Cerebellar cortex (tissue), 1 donor: ENCODE data around the gene DFFB.
"Not testable (repeated sequence)": the region's sequence is repeated elsewhere in the genome, so short reads cannot be mapped to it uniquely, and the experiment has no call there.

Experiments
- DNase-seq: peaks from one replicate; pipeline ENCODE4 v3.0.0-alpha.2; 2015; ENCODE audit warnings: low spot score

Gene DFFB

DNA sequence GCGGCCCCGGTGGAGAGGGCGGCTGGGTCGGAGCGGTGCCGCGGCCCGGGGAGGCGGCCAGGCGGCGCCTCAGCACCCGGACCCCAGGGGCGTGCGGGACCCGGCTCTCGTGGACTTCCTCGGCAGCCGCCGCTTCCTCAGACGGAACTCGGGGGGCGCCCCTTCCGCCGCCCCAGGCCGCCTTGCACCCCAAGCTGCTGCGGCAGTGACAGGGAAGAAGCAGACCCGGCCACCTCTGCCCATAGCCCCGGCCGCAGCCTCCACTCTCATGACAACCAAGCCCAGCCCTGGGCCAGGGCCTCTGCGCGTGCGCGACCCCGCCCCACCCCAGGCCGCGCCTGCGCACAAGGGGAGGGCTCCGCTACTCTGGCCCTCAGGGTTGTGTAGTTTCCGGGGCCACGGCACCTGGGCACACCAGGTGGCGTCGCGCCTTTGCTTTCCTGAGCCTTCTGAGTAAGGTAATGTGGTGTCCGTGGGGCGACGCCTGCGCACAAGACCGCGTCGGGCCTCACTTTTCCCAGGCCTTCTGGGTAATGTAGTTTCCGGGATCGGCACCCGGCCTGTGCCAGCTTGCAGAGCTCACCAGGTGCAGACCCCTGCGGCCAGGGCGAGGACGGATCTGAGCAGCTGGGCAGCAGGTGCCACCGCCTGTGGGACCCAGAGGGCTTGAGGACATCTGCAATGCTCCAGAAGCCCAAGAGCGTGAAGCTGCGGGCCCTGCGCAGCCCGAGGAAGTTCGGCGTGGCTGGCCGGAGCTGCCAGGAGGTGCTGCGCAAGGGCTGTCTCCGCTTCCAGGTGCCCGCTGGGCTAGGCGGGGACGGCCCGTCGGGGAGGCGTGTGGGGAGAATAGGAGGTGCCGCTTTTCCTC, at the start of gene DFFB, which contains the start of gene CEP104:
Gene DFFB, plus strand, starts transcription at position 554 of the 868 bp plus-strand sequence. Its CDS starts 128 bp downstream, at position 682.
Gene CEP104, minus strand, starts transcription at position 289 of the 868 bp plus-strand sequence. CDS start 4,804 bp downstream, outside the sequence.
- peak; percentile 98 for DNase-seq

- no peak for DNase-seq
These were observed 49.5 kb upstream of the DFFB start for GRCh38 chr1:3807769-3808168.

- no peak for DNase-seq
These were observed 47.6 kb upstream of the DFFB start for GRCh38 chr1:3809680-3810079.

DNA sequence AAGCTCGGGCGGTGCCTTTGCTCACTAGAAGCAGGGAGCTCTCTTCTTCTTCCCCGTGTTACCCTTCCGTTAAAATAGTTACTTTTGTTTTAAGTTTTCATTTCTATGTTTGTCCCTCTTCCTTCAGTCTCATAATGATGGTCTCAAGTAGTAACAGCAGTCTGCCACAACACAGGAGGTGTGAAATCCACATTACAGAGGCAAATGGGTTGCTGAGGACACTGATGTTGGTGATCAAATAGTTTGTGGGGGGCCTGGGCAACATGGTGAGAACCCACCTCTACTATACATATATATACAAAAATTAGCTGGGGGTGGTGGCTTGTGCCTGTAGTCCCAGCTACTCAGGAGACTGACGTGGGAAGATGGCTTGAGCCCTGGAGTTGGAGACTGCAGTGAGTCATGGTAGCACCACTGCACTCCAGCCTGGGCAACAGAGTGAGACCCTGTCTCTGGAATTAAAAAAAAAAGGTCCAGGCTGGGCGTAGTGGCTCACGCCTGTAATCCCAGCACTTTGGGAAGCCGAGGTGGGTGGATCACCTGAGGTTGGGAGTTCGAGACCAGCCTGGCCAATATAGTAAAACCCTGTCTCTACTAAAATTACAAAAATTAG, 47.0 kb upstream of the DFFB start:
- DNase-seq = not testable (repeated sequence)

GRCh38 chr1:3811595-3811911, 45.7 kb upstream of the DFFB start:
- DNase-seq = no peak

DNA sequence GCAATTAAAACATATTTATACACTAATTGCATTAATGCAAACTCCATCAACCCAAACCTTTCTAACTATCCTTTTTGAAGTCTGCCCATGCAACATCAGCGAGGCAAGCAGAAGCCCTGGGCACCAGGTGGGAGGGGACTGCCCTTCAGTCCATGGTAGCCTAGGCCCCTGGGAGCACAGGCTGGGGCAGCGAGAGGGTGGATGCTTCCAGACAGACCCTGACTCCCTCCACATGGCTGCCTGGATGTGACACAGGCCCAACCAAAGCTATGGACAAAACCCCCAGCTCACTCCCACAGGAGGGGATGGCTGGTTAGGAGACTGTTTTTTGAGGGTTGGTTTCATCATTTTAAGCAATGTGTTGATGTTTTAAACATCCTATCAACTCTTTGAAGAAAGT, 43.2 kb upstream of the DFFB start:
- no peak for DNase-seq

DNA sequence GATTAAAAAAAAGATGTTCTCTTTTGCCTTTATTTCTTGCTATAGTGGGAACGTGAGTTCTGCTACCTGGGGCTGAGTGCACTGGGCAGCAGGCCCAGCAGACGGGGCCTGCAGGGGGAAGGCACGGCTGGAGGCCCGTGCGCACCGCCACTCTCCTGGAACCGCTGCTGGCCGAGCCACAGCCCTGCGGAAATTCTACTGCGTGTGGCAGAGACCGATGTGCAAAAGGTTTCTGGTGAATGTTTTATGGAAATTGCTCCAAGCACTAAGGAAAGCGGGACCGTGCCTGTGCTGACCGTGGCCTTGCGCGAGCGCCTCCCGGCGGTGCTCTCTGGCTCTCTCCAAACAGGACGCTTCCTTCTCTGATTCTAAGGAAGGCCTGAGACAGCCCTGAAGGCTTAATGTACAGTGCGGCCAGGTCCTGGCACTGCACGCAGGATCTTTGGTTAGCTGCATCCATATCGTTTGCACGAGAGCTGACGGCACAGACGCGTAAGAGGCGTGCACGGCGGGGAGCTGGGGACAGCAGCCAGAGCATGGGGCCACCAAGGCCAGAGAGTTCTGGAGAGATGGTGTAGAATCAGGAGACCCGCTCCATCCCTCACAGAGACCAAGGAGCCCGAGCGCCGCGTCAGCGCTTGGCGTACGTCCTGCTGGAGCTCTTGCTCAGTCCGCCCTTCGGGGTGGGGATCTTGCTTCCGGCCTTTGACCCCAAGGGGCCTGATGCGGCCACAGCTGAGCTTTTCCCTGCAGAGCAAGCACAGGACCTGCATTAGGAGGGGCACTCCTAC, 42.3 kb upstream of the DFFB start:
- DNase-seq = no peak

DNA sequence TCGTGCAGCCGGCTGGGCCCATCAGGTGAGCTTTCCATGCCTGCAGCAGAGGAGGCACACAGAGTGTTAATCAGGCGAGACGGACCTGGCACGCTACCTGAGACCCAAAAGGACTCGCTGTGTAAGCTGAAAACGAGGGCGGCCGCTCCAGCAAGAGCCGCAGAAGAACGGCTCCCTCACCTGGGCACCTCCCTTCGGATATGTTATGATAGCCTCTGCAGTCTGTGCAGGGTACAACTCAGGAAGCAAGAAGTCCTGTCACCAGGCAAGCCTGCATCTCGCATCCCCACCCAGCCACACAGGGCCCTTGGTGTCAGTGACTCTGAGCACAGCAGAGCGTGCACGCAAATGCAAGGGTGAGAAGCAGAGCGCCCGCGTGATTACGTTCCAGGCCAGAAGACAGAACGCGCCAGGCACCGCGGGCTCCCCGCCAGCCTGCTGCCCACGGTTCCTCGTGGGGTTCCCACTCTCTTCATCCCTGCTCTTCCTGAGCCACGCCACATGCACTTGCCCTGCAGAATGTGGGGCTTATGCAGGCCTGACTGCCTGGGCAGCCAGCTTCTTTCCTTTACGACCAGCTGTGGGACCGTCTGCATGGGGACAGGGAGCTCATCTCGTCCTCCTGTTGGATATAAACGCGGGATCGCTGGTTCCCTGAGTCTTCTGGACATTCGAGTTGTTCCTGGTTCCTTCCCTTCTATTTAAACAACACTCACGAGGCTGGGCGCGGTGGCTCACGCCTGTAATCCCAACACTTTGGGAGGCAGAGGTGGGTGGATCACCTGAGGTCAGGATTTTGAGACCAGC, 40.7 kb upstream of the DFFB start:
- DNase-seq = peak; percentile 57

- no peak for DNase-seq
These were observed 40.0 kb upstream of the DFFB start for GRCh38 chr1:3817138-3817740.

DNA sequence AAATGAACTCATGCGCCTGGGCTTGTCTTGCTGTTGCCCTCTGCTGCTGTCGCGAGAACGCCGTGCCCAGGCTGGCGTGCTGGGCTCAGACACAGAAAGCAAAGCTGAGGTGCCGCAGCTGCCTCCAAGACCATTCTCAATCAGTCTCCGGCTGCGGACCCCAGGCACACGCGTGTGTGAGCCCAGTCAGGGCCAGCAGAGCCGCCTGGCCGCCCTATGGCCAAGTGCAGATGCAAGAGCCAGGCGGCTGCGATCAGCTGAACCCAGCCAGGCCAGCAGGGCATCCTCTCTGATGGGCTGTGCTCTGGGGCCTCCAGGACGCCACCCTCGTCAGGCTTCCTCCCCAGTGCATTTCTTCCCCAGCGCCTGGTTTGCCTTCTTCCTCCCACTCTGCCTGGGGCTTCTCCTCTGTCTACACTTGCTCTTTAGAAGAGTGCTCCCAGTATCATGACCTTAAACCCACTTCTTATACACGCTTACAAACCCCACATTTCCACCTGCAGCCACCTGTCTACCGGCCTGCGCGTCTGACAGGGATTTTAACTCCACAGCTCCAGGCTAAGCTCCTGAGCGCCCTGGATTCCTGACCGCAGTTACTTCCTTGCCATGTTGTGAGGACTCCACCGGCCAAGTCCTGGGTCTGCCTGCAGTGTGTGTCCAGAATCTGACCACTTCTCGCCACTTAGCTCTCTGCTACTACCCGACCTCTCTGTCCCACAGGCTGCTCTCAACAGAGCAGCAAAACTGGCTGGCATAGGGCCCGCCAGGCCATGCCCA, 39.3 kb upstream of the DFFB start:
- DNase-seq = no peak

DNA sequence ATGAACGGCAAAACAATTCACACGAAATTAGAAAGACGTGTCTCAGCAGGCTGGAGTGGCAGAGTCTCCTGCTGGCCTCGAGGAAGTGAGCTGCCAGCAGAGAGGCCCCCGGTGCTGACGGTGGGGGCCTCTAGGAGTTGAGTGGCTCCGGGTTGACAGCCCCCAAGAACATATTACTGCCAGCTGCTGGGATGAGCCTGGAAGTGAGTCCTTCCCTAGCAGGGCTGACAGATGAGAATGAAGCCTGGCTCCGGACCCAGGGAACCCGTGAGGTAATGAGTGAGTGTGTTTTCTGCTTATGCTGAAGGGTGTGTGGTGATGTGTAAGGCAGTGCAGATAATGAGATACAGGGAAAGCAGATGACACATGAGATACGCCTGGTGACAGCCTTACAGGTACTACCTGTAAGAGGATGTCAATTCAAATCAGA, 37.5 kb upstream of the DFFB start:
- DNase-seq = peak; percentile 4

DNA sequence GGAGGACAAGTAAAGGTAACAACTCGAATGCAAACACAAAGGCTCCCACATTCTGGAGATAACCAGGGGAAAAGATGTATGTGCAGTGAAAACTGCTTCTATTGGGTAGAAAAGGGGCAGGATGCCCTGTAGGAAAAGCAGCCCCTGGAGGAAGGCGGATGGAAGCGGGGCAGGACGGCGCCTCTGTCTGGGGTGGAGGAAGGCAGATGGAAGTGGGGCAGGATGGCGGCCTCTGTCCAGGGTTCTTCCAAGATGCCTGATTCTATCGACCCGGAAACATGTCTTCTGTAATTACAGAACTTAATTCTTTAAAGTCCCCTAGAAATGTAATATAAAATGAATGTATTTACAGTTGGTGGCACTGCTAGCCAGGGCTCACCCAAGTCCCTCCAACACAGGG, 37.0 kb upstream of the DFFB start:
- DNase-seq = no peak

DNA sequence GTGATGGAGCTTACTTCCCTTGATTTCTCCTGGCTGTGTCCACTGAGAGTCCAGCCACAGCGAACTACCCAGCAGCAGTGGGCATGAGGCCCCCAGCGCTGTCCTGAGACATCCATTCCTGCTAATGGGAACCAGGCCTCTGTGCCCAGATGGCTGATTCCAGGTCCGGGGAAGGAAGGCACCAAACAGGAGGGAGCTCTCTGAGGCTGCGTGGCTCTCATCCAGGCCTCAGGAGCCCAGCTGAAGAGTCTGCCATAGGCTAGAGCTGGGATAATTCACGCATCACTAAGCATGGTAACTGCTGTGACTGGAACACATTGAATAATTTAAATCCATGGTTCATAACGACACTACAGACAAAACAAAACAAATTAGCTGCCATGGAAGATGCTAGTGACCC, 36.3 kb upstream of the DFFB start:
- peak; percentile 95 for DNase-seq

GRCh38 chr1:3821447-3821846, 35.8 kb upstream of the DFFB start:
- DNase-seq = no peak

DNA sequence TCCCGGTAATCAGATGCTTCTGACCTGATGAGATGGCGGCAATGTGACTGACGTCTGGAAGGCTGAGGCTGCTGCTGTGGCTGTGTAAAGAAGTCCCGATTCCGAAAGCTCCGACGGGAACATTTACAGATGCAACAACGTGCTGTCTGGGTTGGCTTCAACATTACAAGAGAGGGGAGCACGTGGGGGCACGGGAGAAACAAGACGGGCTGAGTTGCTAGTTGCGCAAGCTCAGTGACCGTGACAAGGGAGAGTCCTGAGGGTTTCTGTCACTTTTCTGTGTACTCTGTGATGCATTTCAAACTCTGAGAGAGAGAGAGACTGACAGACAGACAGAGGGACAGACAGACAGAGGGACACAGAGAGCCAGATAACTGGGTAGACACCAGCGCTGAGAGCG, 35.4 kb upstream of the DFFB start:
- DNase-seq = no peak

- no peak for DNase-seq
These were observed 34.9 kb upstream of the DFFB start for GRCh38 chr1:3822421-3822820.

- no peak for DNase-seq
These were observed 32.6 kb upstream of the DFFB start for GRCh38 chr1:3824650-3825049.

DNA sequence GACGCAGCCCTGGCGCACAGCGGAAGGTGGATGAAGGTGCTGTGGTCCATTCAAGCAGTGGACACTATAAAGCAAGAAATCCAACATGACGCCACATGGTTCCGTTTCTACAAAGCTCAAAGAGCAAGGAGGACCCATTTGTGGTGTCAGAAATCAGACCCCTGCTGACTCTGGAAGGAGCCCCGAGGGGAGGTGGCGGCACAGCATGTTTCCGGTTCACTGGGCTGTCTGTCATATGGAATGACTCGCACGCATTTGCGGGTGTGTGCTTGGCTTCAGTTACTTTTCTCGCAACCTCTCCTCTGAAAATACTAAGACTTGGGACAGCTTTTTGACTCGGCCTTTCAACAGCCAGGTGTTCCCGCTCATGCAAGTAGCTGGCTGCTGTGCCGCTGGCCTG, 31.9 kb upstream of the DFFB start:
- DNase-seq = no peak

DNA sequence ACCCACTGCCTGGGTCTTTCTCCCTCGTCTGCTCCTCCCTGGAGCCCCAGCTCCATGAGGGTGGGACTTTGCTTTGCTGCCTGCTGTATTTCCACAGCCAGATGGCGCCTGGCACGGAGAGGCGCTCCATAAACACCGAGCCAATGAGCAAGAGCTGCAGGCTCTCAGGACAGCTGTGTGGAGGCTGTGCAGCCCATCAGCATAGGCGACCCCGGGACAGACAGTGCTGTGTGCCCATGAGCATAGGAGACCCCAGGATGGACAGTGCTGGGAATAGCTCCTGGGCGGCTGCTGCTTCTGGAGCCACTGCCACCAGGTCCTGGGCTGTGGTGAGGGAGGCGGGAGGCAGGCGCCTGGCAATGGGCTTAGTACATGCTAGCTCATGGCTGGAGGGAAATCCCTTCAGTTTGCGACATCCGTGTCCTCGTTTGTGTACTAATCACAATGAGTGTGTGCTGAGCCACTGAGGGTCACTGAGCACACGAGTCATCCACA, 29.4 kb upstream of the DFFB start:
- no peak for DNase-seq

DNA sequence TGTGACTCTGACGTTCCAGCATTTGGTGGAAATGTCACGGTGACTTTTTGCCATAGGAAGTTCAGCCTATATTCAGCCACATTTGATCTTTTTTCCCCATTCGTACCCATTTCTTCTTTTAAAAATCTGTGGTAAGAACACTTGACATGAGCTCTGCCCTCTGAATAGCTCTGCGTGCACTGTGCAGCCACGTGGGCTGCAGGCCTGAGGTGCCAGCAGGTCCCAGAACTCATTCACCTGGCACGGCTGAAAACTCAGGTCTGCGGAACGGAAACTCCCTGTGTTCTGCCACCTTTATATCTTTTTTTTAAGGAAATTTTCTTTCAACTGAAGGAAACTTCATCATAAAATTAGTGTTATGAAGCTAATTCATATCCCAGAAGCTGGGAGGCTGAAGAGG, 28.9 kb upstream of the DFFB start:
- no peak for DNase-seq

DNA sequence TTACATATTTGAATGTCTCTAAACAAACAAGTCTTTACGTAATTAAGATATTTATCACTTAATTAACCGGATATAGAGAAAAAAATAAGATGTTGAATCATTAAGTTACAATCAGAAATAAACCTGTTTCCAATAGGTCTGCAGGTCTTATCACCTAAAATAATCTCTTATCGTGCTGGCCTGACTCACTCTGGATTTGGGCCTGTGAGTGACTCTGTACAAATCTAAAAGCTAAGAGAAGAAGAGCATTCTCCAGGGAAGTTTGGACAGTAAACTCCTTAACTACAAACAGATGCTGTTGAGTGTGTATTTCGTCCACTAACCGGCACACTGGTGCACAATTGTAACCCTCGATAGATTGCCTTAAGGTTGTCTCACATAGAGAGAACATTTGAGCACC, 25.6 kb upstream of the DFFB start:
- DNase-seq = no peak
